GDM1 (cell line): Measurements from ENCODE around the gene ZCCHC17.

Experiments used
- DNase-seq: peaks from one replicate; lab custom pipeline; 2025; lab: John Stamatoyannopoulos, UW

ZCCHC17 gene

DNA sequence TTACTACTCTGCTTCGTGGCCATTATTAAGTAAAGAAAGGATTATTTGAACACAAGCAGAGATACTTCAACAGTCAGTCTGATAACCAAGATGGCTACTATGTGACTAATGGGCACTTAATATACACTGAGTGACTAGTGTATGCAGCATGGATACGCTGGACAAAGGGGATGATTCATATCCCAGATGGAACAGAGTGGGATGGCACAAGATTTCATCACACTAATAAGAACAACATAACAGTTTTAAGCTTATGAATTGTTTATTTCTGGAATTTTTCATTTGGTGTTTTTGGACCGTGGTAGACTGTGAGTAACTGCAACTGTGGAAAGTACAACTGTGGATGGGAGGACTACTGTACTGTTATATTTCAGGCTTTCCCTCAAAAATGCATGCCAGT is 9.4 kb downstream of the ZCCHC17 start:
- no peak for DNase-seq

- DNase-seq = no peak
Measured at GRCh38 chr1:31308036-31308435, 11.2 kb downstream of the ZCCHC17 start.

DNA sequence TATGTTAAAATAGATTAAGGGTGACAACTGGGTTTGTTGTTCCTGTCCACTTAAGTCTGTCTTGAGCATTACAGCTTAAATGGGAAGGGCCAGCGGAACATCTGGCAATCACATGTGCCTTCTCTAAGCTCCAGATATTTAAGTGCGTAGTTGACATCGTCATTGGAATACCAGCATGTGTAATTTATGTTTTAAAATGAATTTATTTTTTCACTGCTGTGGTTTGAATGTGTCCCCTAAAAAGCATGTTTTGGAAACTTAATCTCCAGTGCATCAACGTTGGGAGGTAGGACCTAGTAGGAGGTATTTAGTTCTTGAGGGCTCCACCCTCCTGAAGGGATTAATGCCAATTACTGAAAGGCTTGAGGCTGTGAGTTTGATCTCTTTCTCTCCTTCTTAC is 13.4 kb downstream of the ZCCHC17 start:
- DNase-seq = no peak

GRCh38 chr1:31315902-31316301 is 19.1 kb downstream of the ZCCHC17 start:
- no peak for DNase-seq

DNA sequence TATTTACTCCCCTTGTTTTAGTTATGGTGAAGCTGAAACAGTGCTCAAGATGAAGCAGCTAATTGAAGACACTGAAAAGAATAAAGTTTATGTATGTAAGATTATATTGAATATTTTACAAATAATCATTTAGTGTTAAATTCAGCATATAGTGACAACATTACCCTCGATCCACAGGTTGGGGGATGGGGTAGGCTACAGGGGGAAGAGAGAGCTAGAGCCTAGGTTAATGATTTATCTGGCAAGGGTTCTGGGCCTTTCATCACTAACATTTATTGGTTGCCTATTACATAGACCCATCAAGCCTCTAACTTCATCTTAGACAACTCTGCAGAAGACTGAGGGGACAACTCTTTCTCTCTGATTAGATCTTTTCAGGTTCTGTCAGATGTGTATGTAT is 21.3 kb downstream of the ZCCHC17 start:
- DNase-seq = no peak

- DNase-seq = no peak
Measured at GRCh38 chr1:31324093-31324492, 27.3 kb downstream of the ZCCHC17 start.

- DNase-seq = no peak
Measured at GRCh38 chr1:31324992-31325391, 28.2 kb downstream of the ZCCHC17 start.

GRCh38 chr1:31326461-31326860 is 29.6 kb downstream of the ZCCHC17 start:
- DNase-seq = no peak

DNA sequence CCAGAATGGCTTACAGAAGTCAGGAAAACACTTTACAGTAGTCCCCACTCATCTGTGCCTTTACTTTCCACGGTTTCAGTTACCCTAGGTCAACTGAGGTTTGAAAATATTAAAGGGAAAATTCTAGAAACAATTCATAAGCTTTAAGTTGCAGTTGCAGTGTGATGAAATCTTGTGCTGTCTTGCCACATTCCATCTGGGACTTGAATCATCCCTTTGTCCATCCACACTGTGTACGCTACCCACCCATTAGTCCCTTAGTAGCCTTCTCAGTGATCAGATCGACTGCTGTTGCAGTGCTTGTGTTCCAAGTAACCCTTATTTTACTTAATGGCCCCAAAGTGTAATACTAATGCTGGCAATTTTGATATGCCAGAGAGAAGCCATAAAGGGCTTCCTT is 30.5 kb downstream of the ZCCHC17 start:
- DNase-seq = no peak

DNA sequence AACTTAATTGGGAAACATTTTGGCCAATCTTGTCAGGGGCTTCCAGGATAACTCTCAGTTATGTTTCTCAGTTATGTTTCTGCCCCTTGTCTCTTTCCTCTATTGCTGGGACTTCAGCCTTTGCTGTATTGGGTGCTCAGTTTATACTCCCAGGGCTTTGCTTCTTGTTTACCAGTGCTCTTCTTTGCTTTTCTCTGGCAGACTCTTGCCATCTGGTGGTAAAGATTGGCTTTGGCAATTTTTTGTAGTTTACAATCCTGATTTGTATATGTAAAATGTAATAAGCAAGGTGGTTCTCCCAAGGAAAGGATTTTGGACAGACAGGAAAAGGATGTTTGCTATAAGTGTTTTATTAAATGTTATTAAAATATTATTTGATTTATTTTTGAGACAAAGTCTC is 38.2 kb downstream of the ZCCHC17 start:
- DNase-seq = peak; percentile 7

GRCh38 chr1:31336687-31337467 is 40.0 kb downstream of the ZCCHC17 start:
- DNase-seq = no peak

- no peak for DNase-seq
Measured at GRCh38 chr1:31344503-31344902, 47.7 kb downstream of the ZCCHC17 start.

DNA sequence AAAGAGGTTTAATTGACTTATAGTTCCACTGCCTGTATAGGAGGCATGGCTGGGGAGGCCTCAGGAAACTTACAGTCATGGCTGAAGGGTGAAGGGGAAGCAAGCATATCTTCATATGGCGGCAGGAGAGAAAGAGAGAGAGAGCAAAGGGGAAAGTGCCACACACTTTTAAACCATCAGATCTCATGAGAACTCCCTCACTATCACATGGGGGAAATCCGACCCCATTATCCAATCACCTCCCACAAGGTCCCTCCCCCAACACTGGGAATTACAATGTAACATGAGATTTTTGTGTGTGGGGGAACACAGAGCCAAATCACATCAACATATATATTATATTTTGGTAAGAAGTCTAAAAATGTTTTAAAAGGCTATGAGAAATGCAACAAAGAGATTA is 48.8 kb downstream of the ZCCHC17 start:
- no peak for DNase-seq

DNA sequence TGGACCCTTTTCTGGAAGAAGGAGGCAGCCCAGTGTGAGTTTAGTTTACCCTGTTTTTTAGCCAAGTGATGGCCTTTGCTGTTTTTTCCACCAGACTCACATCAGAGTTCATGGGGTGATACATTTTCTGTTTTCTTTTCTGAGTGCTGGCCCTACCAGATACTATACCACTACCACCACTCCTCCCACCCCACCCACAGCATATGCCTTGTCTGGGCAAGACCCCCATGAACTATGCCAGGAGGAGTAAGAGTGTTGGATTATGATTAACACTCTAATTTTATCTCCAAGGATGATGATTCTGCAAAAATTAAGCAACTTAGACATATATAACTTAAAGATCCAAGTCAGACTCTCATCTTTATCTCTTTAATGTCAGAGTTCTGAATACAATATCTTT is 50.0 kb downstream of the ZCCHC17 start:
- no peak for DNase-seq

- DNase-seq = no peak
Measured at GRCh38 chr1:31348449-31348848, 51.6 kb downstream of the ZCCHC17 start.

DNA sequence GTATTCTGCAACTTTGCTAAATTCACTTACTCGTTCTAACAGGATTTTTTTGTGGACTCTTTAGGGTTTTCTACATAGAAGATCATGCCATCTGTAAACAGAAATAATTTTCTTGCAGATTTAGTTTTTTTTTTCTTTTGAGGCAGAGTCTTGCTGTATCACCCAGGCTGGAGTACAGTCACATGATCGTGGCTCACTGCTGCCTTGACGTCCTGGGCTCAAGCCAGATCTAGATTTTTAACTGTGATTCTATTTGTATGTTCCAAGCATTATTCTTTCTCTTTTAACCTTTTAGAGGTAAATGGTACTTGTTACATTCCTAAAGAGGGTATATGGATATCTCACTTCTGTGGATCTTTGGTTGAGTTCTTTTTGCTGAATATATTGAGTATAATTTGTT is 57.5 kb downstream of the ZCCHC17 start:
- no peak for DNase-seq

DNA sequence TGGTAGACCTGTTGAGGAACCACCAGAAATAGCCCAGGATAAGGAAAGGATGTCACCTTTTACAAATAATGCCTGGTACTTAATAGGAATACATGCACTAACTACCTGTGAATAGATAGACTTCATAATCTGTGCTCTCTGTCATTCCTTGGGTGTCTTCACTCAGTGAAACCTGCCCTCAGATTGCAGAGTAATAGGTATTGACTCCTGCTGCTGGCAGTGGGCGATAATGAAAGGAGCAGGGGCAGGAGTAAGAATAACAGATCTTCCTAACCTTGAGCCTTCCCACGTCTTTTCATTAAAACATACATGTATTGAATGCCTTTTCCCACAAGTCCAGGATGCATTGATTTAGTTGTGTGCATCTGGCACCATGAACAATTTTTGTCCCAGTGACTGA is 59.6 kb downstream of the ZCCHC17 start:
- DNase-seq = no peak

GRCh38 chr1:31361607-31362006 is 64.8 kb downstream of the ZCCHC17 start:
- DNase-seq = no peak

DNA sequence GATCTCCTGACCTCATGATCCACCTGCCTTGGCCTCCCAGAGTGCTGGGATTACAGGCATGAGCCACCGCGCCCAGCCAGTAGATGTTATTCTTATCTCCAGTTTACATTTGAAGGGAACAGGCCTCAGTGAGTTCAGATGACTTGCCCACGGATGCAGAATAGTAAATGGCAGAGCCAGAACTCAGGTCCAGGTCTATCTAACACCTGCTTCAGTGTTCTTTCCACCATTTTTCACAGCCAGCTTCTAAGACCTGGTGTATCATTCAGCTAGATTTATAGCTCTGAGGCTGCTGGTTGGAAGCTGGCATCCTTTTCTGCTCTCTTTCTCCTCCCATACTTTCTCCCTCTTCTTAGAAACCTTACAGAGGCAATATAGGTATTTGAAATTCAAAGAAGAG is 65.2 kb downstream of the ZCCHC17 start:
- DNase-seq = no peak

GRCh38 chr1:31364561-31365250 is 67.9 kb downstream of the ZCCHC17 start:
- no peak for DNase-seq

DNA sequence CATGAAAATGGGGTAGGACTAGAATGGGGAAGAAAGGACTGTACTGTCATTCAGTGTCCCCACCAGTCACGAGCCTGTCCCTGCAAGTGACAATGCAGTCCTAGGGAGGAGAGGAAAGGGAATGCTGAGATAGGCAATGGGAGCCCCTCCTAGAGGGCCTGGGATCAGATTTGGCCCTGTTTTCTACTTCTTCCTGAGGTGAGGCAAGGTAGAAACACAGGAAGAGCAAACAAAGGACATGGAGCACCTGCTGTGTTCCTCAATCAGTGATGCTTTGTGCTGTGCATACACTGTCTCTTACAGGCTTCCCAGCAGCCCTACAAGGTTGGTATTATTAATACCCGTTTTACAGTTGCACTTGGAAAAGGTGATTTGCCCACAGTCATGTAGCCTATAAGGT is 70.0 kb downstream of the ZCCHC17 start:
- no peak for DNase-seq

DNA sequence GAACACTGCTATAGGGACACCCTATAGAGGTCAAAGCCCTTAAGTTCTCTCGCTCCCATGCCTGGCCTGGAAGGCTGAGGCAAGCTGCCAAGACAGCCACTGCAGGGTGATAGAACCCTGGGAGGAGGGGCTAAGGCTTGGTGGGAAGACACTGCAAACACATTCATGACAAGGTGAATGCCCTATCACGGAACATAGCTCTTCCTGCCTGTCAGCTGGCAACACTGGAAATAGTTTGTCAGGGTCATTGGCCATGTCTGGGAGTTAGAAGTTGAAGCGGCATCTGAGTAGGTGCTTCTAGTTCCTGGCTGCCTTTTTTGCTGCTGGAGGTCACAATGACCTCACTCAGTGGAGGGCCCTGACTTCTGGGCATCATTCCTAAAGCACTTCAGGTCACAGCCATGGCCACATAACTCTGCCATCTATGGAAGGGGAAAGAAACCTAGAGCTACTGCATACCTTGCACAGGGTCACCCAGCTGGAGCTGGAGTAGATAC is 71.8 kb downstream of the ZCCHC17 start:
- no peak for DNase-seq

- DNase-seq = no peak
Measured at GRCh38 chr1:31370021-31370420, 73.2 kb downstream of the ZCCHC17 start.

DNA sequence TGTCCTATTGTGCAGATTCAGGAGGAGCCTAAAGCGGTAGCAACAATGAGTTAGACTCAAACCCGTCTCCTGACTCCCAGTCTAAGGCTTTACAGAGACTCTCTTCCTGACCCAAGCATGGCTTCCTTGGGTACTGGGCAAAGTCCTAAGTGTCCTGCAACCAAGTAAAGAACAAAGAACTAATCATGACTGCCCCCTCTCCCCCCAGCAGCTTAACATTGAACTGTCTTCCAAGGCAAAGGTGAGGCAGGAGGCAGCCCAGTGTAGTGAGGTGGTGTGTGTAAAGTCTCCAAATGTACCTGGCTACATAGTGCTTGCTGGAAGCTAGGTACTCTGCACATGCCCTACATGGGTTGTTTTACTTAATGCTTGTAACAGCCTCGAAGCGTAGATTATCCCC is 73.7 kb downstream of the ZCCHC17 start:
- DNase-seq = no peak
